Activated CD4-positive, alpha-beta memory T cell treated with anti-CD3 and anti-CD28 coated beads for 36 hours (primary cell): ENCODE measurements around the gene ATAD3B. TPM values are rescaled to one million over a fixed set of nuclear protein-coding genes. Genes with fewer than 3 reads are reported as not detected.
"Not testable (repeated sequence)": the region's sequence is repeated elsewhere in the genome, so short reads cannot be mapped to it uniquely, and the experiment has no call there.

Experiments
- CTCF ChIA-PET: fragments of 350-600 bp; sonication (Branson Sonifier 250); formaldehyde crosslinking; loops from one replicate; lab custom pipeline; 2021; ENCODE audit warnings: antibody characterized with exemption, inconsistent platforms; lab: Charles Lee
- POLR2A ChIA-PET: fragments of 350-600 bp; sonication (Branson Sonifier 250); formaldehyde crosslinking; loops from one replicate; lab custom pipeline; 2021; ENCODE audit warnings: antibody characterized with exemption; lab: Charles Lee
- DNase-seq: peaks from one replicate; pipeline ENCODE4 v3.0.0-alpha.2; 2020
- H3K27ac Mint-ChIP-seq: one replicate; pipeline ENCODE4 v1.8.0; 2021; ENCODE audit warnings: mixed read lengths
- H3K27me3 Mint-ChIP-seq: one replicate; pipeline ENCODE4 v1.8.0; 2021; ENCODE audit warnings: mixed read lengths
- H3K36me3 Mint-ChIP-seq: one replicate; pipeline ENCODE4 v1.8.0; 2021; ENCODE audit warnings: mixed read lengths
- H3K4me1 Mint-ChIP-seq: one replicate; pipeline ENCODE4 v1.8.0; 2021; ENCODE audit warnings: low read depth, mixed read lengths
- H3K4me3 Mint-ChIP-seq: one replicate; pipeline ENCODE4 v1.8.0; 2021; ENCODE audit warnings: mild to moderate bottlenecking, mixed read lengths
- H3K9me3 Mint-ChIP-seq: one replicate; pipeline ENCODE4 v1.8.0; 2021; ENCODE audit warnings: mixed read lengths
- intact Hi-C: fragments of 100-400 bp; cut with micrococcal nuclease; formaldehyde crosslinking; loops from one replicate; pipeline ENCODE4 v1.15.1; 2023
- total RNA-seq, 2 experiments: library from RNA; stranded (reverse); gene quantifications; one replicate each; pipeline ENCODE4 v1.2.3, GENCODE V29; 2021

The ATAD3B gene
- total RNA-seq, 2 experiments from 2014 or later, result 35.4 to 36.3 TPM

DNA sequence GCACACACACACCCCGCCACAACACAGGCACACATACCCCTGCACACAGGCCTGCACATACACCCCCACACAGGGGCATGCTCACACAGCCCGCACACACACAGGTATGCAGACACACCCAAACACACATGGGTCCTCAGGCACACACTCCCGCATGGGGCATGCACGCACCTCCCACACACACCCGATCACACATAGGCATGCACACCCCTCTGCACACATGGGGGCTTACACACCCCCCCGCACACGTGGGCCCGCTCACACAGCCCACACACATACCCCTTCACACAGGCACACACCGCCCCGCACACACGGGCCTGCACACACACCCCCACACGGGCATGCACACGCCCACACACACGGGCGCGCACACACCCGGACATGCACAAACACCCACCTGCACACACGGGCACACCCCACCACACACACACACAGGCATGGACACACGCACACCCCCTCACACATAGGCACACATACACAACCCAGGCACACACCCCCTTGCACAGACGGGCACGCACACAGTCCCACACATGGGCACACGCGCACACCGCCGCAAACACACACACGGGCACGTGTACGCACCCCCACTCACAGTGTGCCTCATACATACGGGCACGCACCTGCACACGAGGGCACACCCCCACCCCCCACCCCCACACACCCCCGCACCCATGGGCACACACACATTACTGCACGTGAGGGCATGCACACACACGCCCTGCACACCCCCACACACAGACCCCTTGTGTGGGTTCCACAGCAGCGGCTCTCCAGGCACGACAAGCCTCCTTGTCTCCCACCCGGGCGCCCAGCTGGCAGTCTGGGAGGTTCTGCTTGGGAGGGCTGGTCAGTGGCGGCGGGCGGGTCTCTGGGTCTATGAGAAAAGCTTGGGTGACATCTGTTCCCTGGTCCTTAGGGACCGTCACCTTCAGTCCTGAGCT is 8.3 kb downstream of the ATAD3B start:
- Mint-ChIP-seq H3K27me3 (no peaks in the 10 kb centered on the region), H3K4me3 (no peak overlapping the region), H3K4me1 (peaks cover 2% of the 10 kb centered on the region), H3K36me3 (peaks cover 23% of the 10 kb centered on the region), H3K27ac (no peak overlapping the region), H3K9me3 (no peaks in the 10 kb centered on the region)
- DNase-seq, result no peak
- POLR2A ChIA-PET, result no interaction called here
- CTCF ChIA-PET, result no interaction called here
- intact Hi-C loops, result no loop called here

DNA sequence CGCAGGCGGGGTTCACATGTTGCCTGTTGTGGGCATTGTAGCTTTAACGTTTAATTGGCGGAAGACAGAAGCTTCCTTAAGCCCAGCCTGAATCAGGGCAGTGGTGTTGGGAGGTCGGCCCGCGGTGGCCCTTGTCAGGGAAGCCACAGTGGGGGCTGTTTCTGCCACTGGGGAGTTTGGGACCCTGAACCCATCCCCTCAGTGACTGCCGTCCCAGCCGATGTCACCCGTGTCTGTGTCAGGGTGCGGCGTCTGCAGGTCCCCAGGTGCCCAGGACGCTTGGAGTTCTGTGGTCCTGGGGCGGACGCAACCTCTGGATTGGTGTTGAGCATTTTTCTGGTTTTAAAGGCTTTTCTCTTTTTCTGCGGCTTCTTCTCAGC is 8.9 kb downstream of the ATAD3B start:
- H3K27ac Mint-ChIP-seq, intact Hi-C loops, H3K9me3 Mint-ChIP-seq, H3K27me3 Mint-ChIP-seq, CTCF ChIA-PET, H3K4me3 Mint-ChIP-seq, POLR2A ChIA-PET, H3K4me1 Mint-ChIP-seq, DNase-seq: not testable (repeated sequence)
- H3K36me3 Mint-ChIP-seq, result peaks cover 23% of the 10 kb centered on the region

DNA sequence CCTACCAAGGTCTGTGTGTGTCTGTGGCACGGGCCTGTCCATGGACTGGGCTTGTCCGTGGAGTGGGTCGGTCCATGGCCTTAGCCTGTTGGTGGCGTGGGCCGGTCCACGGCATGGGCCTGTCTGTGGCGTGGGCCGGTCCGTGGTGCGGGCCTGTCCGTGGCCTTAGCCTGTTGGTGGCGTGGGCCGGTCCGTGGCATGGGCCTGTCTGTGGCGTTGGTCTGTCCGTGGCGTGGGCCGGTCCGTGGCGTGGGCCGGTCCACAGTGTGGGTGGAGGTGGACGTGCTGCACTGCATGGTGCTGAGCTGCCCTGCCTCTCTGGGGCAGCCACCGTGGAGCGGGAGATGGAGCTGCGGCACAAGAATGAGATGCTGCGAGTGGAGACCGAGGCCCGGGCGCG is 10.2 kb downstream of the ATAD3B start:
- H3K9me3 Mint-ChIP-seq, H3K4me1 Mint-ChIP-seq, H3K4me3 Mint-ChIP-seq, DNase-seq, CTCF ChIA-PET, POLR2A ChIA-PET, intact Hi-C loops, H3K27ac Mint-ChIP-seq, H3K27me3 Mint-ChIP-seq: not testable (repeated sequence)
- H3K36me3 Mint-ChIP-seq, result peaks cover 23% of the 10 kb centered on the region

DNA sequence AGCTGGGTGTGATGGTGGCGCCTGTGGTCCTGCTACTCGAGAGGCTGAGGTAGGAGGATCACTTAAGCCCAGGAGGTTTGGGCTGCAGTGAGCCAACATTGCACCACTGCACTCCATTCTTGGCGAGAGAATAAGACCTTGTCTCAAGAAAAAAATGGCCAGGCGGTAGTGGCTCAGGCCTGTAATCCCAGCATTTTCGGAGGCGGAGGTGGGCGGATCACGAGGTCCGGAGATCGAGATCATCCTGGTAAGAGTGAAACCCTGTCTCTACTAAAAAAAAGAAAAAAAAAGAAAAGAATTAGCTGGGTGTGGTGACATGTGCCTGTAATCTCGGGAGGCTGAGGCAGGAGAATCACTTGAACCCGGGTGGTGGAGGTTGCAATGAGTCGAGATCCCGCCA is 11.3 kb downstream of the ATAD3B start:
- POLR2A ChIA-PET, result no interaction called here
- H3K4me1 Mint-ChIP-seq, result no peaks in the 10 kb centered on the region

DNA sequence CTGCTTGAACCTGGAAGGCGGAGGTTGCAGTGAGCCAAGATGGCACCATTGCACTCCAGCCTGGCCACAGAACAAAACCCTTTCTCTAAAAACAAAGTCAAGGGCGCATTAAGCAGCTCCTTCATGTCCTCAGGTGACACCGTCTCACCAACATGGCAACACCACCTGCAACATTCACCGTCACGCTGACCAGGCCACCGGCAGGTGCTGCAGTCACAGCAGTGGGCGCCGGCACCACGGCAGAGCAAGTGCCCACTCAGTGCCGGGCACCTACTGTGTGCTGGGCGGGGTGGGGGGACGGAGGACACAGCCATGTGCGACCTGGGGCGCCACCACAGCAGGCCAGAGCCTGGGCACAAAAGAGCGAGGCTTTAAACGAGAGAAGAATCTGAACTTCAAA is 12.1 kb downstream of the ATAD3B start:
- H3K36me3 Mint-ChIP-seq, result peaks cover 20% of the 10 kb centered on the region
- CTCF ChIA-PET, result no interaction called here
- no peak for DNase-seq
- intact Hi-C loops, result no loop called here
- no peaks in the 10 kb centered on the region for H3K9me3 Mint-ChIP-seq
- no peaks in the 10 kb centered on the region for H3K27me3 Mint-ChIP-seq
- H3K4me3 Mint-ChIP-seq, result no peak overlapping the region
- no peaks in the 10 kb centered on the region for H3K4me1 Mint-ChIP-seq
- POLR2A ChIA-PET, result no interaction called here
- no peak overlapping the region for H3K27ac Mint-ChIP-seq

More for the DNA sequence above, 11.3 kb downstream of the ATAD3B start:
- H3K27me3 Mint-ChIP-seq, result no peaks in the 10 kb centered on the region
- no peak overlapping the region for H3K4me3 Mint-ChIP-seq
- H3K9me3 Mint-ChIP-seq, result no peaks in the 10 kb centered on the region
- H3K27ac Mint-ChIP-seq, result no peak overlapping the region
- CTCF ChIA-PET, result no interaction called here
- no peak for DNase-seq
- intact Hi-C loops, result no loop called here
- peaks cover 20% of the 10 kb centered on the region for H3K36me3 Mint-ChIP-seq

DNA sequence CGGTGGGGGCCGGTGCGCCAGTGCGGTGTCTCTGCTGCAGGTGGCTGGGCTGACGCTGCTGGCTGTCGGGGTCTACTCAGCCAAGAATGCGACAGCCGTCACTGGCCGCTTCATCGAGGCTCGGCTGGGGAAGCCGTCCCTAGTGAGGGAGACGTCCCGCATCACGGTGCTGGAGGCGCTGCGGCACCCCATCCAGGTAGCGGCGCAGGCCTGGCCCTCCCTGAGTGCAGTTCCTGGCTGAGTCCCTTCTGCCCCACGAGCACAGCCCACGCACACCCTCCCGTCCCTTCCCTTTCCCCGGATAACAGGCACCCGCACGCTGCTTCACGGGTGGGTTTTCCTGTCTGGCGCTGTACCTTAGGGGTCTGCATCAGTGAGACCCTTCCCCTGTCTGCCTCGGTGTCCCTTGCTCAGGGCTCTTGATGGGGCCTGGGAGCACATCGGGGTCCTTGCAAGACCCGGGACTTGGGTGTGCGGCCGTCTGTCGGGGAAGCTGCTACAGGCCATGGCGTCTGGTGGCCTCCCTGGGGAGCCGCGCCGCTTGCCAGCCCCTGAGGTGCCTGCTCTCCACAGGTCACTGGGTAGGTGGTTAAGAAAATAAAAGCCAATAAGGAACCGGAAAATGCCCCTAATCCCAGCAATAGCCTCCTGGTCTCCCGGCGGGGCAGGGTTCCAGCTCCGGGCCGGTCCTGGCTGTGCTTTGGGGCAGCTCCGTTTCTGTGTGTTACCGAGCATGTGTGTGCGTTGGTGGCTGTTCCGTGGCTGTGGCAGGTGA is 13.6 kb downstream of the ATAD3B start:
- H3K4me3 Mint-ChIP-seq, CTCF ChIA-PET, H3K4me1 Mint-ChIP-seq, H3K27ac Mint-ChIP-seq, intact Hi-C loops, H3K27me3 Mint-ChIP-seq, H3K9me3 Mint-ChIP-seq, DNase-seq, POLR2A ChIA-PET: not testable (repeated sequence)
- peaks cover 24% of the 10 kb centered on the region for H3K36me3 Mint-ChIP-seq

DNA sequence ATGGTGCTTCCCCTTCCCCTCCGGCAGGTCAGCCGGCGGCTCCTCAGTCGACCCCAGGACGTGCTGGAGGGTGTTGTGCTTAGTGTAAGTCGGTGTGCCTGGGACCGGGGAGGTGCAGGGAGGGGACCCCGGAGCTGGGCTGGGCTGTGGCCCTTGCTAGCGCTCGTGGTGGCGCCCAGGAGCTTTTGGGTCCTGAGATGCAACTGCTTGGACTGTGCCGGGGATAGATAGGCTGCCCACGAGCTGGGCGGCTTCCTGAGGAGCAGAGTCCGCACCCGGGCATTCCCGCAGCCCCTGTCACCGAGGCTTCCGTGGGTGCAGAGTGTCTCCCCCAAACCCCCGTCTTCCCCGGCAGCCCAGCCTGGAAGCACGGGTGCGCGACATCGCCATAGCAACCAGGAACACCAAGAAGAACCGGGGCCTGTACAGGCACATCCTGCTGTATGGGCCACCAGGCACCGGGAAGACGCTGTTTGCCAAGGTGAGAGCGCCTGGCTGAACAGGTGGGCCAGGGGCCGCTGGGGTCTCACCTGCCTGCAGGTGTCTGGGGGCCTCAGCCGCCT is 14.3 kb downstream of the ATAD3B start:
- peaks cover 28% of the 10 kb centered on the region for H3K36me3 Mint-ChIP-seq
- H3K27me3 Mint-ChIP-seq, DNase-seq, H3K4me1 Mint-ChIP-seq, intact Hi-C loops, H3K4me3 Mint-ChIP-seq, POLR2A ChIA-PET, H3K27ac Mint-ChIP-seq, H3K9me3 Mint-ChIP-seq, CTCF ChIA-PET: not testable (repeated sequence)

DNA sequence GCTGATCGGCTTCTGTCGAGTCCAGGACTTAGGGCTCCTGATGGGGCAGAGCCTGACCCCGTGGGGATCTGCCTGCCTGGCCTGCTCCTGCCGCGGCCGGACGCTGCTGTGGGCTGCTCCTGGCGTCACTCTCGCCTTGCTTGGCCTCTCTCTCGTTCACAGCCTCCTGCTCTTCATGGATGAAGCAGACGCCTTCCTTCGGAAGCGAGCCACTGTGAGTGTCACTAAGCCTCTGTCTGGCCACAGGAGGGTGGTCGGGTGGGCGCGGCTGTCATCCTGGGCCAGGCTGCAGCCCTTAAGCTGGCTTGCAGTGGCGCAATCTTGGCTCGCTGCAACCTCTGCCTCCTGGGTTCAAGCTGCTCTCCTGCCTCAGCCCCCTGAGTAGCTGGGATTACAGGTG is 16.1 kb downstream of the ATAD3B start:
- peaks cover 37% of the 10 kb centered on the region for H3K36me3 Mint-ChIP-seq

DNA sequence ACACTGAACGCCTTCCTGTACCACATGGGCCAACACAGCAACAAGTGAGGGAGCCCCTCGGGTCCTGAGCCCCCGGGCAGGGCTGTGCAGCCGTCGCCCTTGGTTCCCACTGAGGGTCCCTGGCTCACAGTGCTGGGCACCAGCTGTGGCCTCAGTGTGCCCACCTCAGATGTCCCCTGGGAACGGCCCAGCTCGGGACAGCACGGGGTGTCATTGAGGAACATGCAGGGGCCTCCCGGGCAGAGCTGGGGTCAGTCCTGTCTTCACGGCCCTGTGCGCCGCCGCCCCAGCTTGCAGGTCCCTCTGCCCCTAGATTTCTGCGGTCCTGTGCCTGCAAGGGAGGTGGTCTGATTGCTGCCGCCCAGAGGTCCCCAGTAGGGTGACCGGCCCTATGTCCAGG is 17.7 kb downstream of the ATAD3B start:
- Mint-ChIP-seq H3K4me3 (no peak overlapping the region), H3K36me3 (peaks cover 49% of the 10 kb centered on the region), H3K27me3 (no peaks in the 10 kb centered on the region), H3K9me3 (peaks cover 17% of the 10 kb centered on the region), H3K27ac (no peak overlapping the region), H3K4me1 (no peaks in the 10 kb centered on the region)
- intact Hi-C loops, result no loop called here
- DNase-seq, result no peak
- ChIA-PET CTCF (no interaction called here), POLR2A (no interaction called here)

More for the DNA sequence above, 16.1 kb downstream of the ATAD3B start:
- no peak for DNase-seq
- no peaks in the 10 kb centered on the region for H3K4me1 Mint-ChIP-seq
- ChIA-PET POLR2A (no interaction called here), CTCF (no interaction called here)
- H3K9me3 Mint-ChIP-seq, result peaks cover 8% of the 10 kb centered on the region
- intact Hi-C loops, result no loop called here
- H3K27me3 Mint-ChIP-seq, result no peaks in the 10 kb centered on the region
- H3K27ac Mint-ChIP-seq, result no peak overlapping the region
- no peak overlapping the region for H3K4me3 Mint-ChIP-seq

DNA sequence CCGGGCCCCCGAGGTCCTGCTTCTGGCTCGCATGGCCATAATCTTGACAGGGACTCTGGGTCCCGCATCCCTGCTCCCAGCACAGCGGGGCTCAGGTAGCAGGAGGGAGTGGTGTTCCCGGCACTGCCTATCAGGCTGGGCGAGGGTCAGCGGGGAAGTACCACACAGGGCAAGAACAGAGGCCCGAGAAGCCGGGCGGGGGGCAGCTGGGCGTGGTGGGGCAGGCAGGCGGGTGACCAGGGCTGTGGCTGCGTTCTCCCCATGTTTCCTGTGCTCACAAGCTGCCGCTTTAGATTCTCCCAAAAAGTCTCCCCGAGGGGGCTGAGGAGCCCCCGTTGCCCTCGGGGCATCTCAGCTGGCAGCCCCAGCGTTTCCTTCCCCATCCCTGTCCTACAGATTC is 18.3 kb downstream of the ATAD3B start:
- Mint-ChIP-seq H3K4me3 (no peak overlapping the region), H3K9me3 (peaks cover 17% of the 10 kb centered on the region), H3K4me1 (no peaks in the 10 kb centered on the region), H3K27ac (no peak overlapping the region), H3K27me3 (no peaks in the 10 kb centered on the region), H3K36me3 (peaks cover 51% of the 10 kb centered on the region)
- intact Hi-C loops, result no loop called here
- ChIA-PET POLR2A (no interaction called here), CTCF (no interaction called here)
- DNase-seq, result no peak

DNA sequence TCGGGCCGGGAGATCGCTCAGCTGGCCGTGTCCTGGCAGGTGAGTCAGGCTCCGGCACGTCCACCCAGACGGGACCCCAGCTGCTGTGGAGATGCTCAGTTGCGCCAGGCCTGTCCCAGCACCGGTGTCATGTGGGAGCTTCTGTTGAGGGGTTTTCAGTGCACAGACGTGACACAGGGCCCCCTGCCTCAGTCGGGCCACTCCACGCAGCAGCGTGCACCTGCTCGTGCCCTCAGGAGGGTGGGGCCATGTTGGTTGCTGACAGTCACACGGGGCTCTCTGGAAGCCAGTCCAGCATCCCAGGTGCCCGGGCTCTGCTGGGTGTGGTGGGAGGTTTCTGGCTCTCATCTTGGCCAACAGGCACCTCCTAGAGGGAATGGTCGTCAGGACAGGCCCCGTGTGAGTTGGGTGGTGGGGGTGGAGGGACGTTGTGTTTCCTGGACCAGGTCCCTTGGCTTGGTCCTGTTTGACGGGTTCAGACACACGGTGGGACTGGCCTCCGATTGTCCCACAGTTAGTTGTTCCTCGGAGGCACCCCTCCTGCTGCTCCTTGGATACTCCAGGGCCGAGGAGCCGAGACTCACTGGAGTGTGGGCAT is 19.2 kb downstream of the ATAD3B start:
- Mint-ChIP-seq H3K27me3 (no peaks in the 10 kb centered on the region), H3K4me3 (no peak overlapping the region), H3K9me3 (peaks cover 17% of the 10 kb centered on the region), H3K36me3 (peaks cover 53% of the 10 kb centered on the region), H3K4me1 (no peaks in the 10 kb centered on the region), H3K27ac (no peak overlapping the region)
- ChIA-PET CTCF (no interaction called here), POLR2A (interaction anchor here (0.6 kb wide), 1 partner anchor 8 kb away, joined by 4 read pairs; no protein-coding TSS in a partner anchor)
- DNase-seq, result no peak
- intact Hi-C loops, result no loop called here

DNA sequence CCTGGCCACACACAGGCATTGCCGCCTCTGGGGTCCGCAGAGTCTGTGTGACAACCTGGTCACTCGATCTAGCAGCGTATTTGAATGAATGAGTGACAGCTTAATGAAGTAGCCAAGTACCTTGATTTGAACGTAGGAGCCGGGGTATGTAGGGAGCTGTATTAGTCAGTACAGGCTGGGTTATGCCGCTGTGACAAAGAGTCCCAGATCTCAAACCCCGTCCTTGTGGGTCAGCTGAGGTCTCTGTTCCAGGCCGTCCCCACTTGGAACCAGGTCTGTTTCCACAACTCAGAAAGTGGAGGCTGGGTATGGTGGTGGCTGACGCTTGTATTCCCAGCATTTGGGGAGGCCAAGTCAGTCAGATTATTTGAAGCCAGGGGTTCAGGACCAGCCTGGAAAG is 20.0 kb downstream of the ATAD3B start:
- H3K27ac Mint-ChIP-seq, result no peak overlapping the region
- intact Hi-C loops, result no loop called here
- no peaks in the 10 kb centered on the region for H3K27me3 Mint-ChIP-seq
- POLR2A ChIA-PET, result no interaction called here
- CTCF ChIA-PET, result no interaction called here
- H3K4me1 Mint-ChIP-seq, result no peaks in the 10 kb centered on the region
- H3K36me3 Mint-ChIP-seq, result peaks cover 53% of the 10 kb centered on the region
- DNase-seq, result no peak
- H3K4me3 Mint-ChIP-seq, result no peak overlapping the region
- peaks cover 17% of the 10 kb centered on the region for H3K9me3 Mint-ChIP-seq
